Panc1 (cell line): ENCODE results near the gene PAK4. TPM values are rescaled to one million over a fixed set of nuclear protein-coding genes. Genes with fewer than 3 reads are reported as not detected.
A peak's percentile ranks its signal among the peaks of the same experiment; 100 is the strongest.

Experiments
- ATAC-seq: fragments of 200-7000 bp; cut with Tn5 transposase; 2 replicates; pipeline ENCODE4 v1.9.1; 2020; ENCODE audit warnings: mild to moderate bottlenecking, moderate library complexity
- BruUV-seq: library from RNA; stranded (reverse); fragments of 400-500 nt; replicated peaks from 2 replicates; lab custom pipeline; 2021; lab: Mats Ljungman, UMichigan
- CTCF ChIA-PET: fragments of 300-600 bp; sonication (Branson Sonifier 250); formaldehyde crosslinking; loops from one replicate; lab custom pipeline; 2022; ENCODE audit warnings: antibody characterized with exemption; lab: Charles Lee
- POLR2A ChIA-PET: fragments of 300-600 bp; sonication (Branson Sonifier 250); formaldehyde crosslinking; loops from one replicate; lab custom pipeline; 2022; ENCODE audit warnings: antibody characterized with exemption; lab: Charles Lee
- DNase-seq: peaks from one replicate; pipeline ENCODE4 v3.0.0-alpha.2; 2010; ENCODE audit warnings: low read depth, low spot score
- H3K27ac ChIP-seq: 2 replicates; pipeline ENCODE4 v1.5.1; 2011; ENCODE audit warnings: mild to moderate bottlenecking, low read length, inconsistent platforms
- H3K27me3 ChIP-seq: fragments of 200-500 bp; sonication (Bioruptor generic); 2 replicates; pipeline ENCODE4 v1.6.0; 2014; ENCODE audit warnings: low read length, inconsistent platforms; ENCODE audit not compliant: control insufficient read depth, insufficient read depth
- H3K36me3 ChIP-seq: fragments of 200-500 bp; sonication (Bioruptor generic); 2 replicates; pipeline ENCODE4 v1.5.1; 2014; ENCODE audit warnings: inconsistent platforms, mild to moderate bottlenecking, low read length, moderate library complexity; ENCODE audit not compliant: control insufficient read depth, insufficient read depth
- H3K4me1 ChIP-seq: 2 replicates; pipeline ENCODE4 v1.5.1; 2011; ENCODE audit warnings: inconsistent platforms, mild to moderate bottlenecking, low read length, moderate library complexity; ENCODE audit not compliant: control insufficient read depth, insufficient read depth
- H3K4me3 ChIP-seq, 2 experiments: 2 replicates each; pipeline ENCODE4 v1.5.1; 2011 to 2012; ENCODE audit warnings: low read depth in 2 of 2, low read length in 2 of 2, mild to moderate bottlenecking in 2 of 2, inconsistent platforms in 1 of 2, moderate library complexity in 1 of 2
- H3K9me3 ChIP-seq: fragments of 200-500 bp; sonication (Bioruptor generic); 2 replicates; pipeline ENCODE4 v1.5.1; 2014; ENCODE audit warnings: low read depth, mild to moderate bottlenecking, inconsistent platforms, low read length, moderate library complexity; ENCODE audit not compliant: control insufficient read depth, insufficient read depth
- POLR2AphosphoS5 ChIP-seq: IDR thresholded peaks from 2 replicates; pipeline ENCODE4 v1.6.1; 2012; ENCODE audit warnings: mild to moderate bottlenecking, low read depth, low read length, moderate library complexity
- SIN3A ChIP-seq: IDR thresholded peaks from 2 replicates; pipeline ENCODE4 v1.6.1; 2012; ENCODE audit warnings: low read depth, mild to moderate bottlenecking, low read length, moderate library complexity, borderline replicate concordance; ENCODE audit not compliant: insufficient read depth
- TCF7L2 ChIP-seq: IDR thresholded peaks from 2 replicates; pipeline ENCODE4 v1.6.1; 2011; ENCODE audit warnings: mild to moderate bottlenecking, low read depth, low read length, inconsistent platforms
- in situ Hi-C: cut with HindIII; loops from 2 replicates; pipeline ENCODE4 v1.10.0; 2016; ENCODE audit warnings: low sequenced_read_pairs, low pct_unique_long_range_greater_than_20kb
- intact Hi-C: fragments of 100-400 bp; cut with micrococcal nuclease; formaldehyde crosslinking; loops from one replicate; pipeline ENCODE4 v1.10.0; 2022; ENCODE audit not compliant: unreplicated experiment
- total RNA-seq: library from RNA; stranded (reverse); gene quantifications from one replicate; pipeline ENCODE4 v1.2.1, GENCODE V29; 2021; ENCODE audit not compliant: unreplicated experiment
- TF ChIP-seq, protein P1 (sequence below): fragments of 450-650 bp; IDR thresholded peaks from 2 replicates; pipeline ENCODE4 v1.5.1; 2017; ENCODE audit warnings: mild to moderate bottlenecking
- TF ChIP-seq, protein P2 (sequence below), 2 experiments: IDR thresholded peaks; 2 replicates each; pipeline ENCODE4 v1.6.1; 2011 to 2012; ENCODE audit warnings: low read depth in 2 of 2, control low read depth in 1 of 2, low read length in 1 of 2, mild to moderate bottlenecking in 1 of 2, moderate library complexity in 1 of 2; ENCODE audit not compliant: insufficient read depth in 1 of 2

PAK4 gene
- total RNA-seq, 1 experiment from 2014 or later: 311 TPM

DNA sequence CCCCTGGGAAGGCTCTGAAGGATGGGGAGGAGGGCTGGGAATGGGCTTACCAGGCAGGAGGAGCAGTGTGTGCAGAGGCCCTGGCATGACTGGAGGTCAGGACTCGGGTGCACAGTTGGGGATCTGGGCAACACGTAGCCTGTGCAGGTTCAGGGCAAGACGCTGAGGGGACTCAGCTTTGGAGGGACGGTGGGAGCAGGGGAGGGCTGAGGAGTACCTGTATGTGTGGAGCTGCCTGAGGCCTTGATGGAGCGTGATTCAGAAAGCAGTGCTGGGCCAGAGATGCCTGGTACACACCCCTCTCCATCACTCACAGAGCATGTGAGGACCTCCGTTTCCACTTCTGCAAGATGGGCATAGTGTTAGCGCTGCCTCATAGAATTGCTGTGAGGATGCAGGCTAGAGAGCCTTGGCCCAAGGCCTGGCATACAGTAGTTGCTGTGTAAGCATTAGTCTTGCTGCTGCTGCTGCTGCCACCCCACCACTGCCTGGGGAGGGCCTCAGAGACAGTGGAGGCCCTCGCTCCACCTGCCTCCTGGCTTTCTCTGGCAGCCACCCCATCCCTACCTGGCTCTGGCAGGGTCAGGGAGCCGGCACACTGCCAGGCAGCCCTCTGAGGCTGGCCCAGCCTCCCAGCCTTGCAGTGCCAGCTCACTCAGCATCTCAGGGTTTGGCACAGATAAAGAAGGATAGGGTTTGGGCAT lies 2.4 kb downstream of the PAK4 start:
- CTCF ChIA-PET: interaction anchor here (0.6 kb wide), 1 partner anchor 72 kb away, joined by 3 read pairs; no protein-coding TSS in a partner anchor
- intact Hi-C loops: no loop called here
- POLR2A ChIA-PET: interaction anchor here (0.7 to 1.0 kb wide), 2 partner anchors 12 to 18 kb away, joined by 3 read pairs; no protein-coding TSS in a partner anchor

DNA sequence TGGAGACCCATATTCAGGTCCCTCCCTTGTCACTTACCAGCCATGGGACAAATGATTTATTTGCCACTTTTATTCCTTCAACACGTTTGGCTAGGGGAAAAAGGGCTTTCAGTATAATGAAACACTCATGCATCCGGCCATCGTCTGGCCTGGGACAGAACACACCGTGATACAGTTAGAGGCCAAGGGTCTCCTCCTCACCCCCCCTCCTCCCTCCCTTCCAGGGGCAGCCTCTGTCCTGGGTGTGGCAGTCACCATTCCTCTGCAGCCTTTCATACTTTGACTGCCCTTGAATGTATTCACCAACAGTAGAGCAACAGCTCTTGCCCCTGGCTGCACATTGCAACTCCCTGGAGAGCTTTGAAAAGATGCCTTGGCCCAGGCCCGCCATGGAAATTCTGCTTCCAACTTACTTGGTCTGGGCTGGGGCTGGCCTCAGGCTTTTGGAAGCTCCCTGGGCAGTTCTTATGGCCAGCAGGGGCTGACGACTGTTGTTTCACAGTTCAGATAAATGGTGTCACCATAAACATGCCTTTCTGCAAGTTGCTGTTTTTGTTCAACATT lies 3.0 kb downstream of the PAK4 start:
- no peaks in the 10 kb centered on the region for H3K27me3 ChIP-seq
- ATAC-seq (no peak), DNase-seq (no peak)
- H3K4me1 ChIP-seq: peaks cover 71% of the 10 kb centered on the region
- BruUV-seq: no TSS peak
- in situ Hi-C loops (no loop called here), intact Hi-C loops (no loop called here)
- H3K27ac ChIP-seq: peak overlapping the region; percentile 15
- CTCF ChIA-PET: interaction anchor here (0.5 to 0.6 kb wide), 3 partner anchors 71 to 220 kb away, joined by 3 to 4 read pairs (median 3); no protein-coding TSS in a partner anchor
- H3K9me3 ChIP-seq: no peaks in the 10 kb centered on the region
- no peak overlapping the region for H3K4me3 ChIP-seq
- POLR2A ChIA-PET: interaction anchor here (0.5 to 1.2 kb wide), 4 partner anchors 11 to 29 kb away, joined by 3 to 7 read pairs (median 4); no protein-coding TSS in a partner anchor
- TF ChIP-seq TCF7L2: no peak
- no peak for TF ChIP-seq SIN3A
- TF ChIP-seq POLR2AphosphoS5: no peak
- TF ChIP-seq, protein P1, sequence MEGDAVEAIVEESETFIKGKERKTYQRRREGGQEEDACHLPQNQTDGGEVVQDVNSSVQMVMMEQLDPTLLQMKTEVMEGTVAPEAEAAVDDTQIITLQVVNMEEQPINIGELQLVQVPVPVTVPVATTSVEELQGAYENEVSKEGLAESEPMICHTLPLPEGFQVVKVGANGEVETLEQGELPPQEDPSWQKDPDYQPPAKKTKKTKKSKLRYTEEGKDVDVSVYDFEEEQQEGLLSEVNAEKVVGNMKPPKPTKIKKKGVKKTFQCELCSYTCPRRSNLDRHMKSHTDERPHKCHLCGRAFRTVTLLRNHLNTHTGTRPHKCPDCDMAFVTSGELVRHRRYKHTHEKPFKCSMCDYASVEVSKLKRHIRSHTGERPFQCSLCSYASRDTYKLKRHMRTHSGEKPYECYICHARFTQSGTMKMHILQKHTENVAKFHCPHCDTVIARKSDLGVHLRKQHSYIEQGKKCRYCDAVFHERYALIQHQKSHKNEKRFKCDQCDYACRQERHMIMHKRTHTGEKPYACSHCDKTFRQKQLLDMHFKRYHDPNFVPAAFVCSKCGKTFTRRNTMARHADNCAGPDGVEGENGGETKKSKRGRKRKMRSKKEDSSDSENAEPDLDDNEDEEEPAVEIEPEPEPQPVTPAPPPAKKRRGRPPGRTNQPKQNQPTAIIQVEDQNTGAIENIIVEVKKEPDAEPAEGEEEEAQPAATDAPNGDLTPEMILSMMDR: no peak
- TF ChIP-seq, protein P2, sequence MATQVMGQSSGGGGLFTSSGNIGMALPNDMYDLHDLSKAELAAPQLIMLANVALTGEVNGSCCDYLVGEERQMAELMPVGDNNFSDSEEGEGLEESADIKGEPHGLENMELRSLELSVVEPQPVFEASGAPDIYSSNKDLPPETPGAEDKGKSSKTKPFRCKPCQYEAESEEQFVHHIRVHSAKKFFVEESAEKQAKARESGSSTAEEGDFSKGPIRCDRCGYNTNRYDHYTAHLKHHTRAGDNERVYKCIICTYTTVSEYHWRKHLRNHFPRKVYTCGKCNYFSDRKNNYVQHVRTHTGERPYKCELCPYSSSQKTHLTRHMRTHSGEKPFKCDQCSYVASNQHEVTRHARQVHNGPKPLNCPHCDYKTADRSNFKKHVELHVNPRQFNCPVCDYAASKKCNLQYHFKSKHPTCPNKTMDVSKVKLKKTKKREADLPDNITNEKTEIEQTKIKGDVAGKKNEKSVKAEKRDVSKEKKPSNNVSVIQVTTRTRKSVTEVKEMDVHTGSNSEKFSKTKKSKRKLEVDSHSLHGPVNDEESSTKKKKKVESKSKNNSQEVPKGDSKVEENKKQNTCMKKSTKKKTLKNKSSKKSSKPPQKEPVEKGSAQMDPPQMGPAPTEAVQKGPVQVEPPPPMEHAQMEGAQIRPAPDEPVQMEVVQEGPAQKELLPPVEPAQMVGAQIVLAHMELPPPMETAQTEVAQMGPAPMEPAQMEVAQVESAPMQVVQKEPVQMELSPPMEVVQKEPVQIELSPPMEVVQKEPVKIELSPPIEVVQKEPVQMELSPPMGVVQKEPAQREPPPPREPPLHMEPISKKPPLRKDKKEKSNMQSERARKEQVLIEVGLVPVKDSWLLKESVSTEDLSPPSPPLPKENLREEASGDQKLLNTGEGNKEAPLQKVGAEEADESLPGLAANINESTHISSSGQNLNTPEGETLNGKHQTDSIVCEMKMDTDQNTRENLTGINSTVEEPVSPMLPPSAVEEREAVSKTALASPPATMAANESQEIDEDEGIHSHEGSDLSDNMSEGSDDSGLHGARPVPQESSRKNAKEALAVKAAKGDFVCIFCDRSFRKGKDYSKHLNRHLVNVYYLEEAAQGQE (IDR thresholded peaks at IDR 0.05; ENCODE audit: insufficient read depth in 1 of 2, low read depth in 2 of 2, low read length in 1 of 2): no peak
- no peaks in the 10 kb centered on the region for H3K36me3 ChIP-seq

More for the DNA sequence above, 2.4 kb downstream of the PAK4 start:
- in situ Hi-C loops: no loop called here
- DNase-seq: no peak
- Histone ChIP-seq H3K27me3 (no peaks in the 10 kb centered on the region), H3K4me3 (peak overlapping the region; percentile 63 to 90), H3K9me3 (no peaks in the 10 kb centered on the region), H3K4me1 (peaks cover 65% of the 10 kb centered on the region), H3K36me3 (no peaks in the 10 kb centered on the region), H3K27ac (peak overlapping the region; percentile 89)
- no TSS peak for BruUV-seq
- no peak for TF ChIP-seq POLR2AphosphoS5
- TF ChIP-seq, protein P2 (IDR thresholded peaks at IDR 0.05; ENCODE audit: insufficient read depth in 1 of 2, low read depth in 2 of 2, low read length in 1 of 2): no peak
- ATAC-seq: peak; percentile 4; the same call in 1 of the 2 replicates
